NCI-H82 treated with DMSO at 0.1 percent for 48 hours (cell line): ENCODE measurements around the gene CIDEC.
"Not testable (repeated sequence)": the region's sequence is repeated elsewhere in the genome, so short reads cannot be mapped to it uniquely, and the experiment has no call there.

Source experiments
- DNase-seq: peaks from one replicate; lab custom pipeline; 2025; ENCODE audit not compliant: unreplicated experiment; lab: John Stamatoyannopoulos, UW

Gene CIDEC

GRCh38 chr3:9878700-9879099, 1.4 kb downstream of the CIDEC start:
- DNase-seq = no peak

- no peak for DNase-seq
Measured at GRCh38 chr3:9876991-9877390, 3.1 kb downstream of the CIDEC start.

GRCh38 chr3:9876255-9876654, 3.8 kb downstream of the CIDEC start:
- not testable (repeated sequence) for DNase-seq

- DNase-seq = no peak
Measured at GRCh38 chr3:9875448-9875847, 4.6 kb downstream of the CIDEC start.

GRCh38 chr3:9872067-9872466, 8.0 kb downstream of the CIDEC start:
- not testable (repeated sequence) for DNase-seq

GRCh38 chr3:9870978-9871377, 9.1 kb downstream of the CIDEC start:
- no peak for DNase-seq

GRCh38 chr3:9869955-9870354, 10.1 kb downstream of the CIDEC start:
- DNase-seq = no peak

- no peak for DNase-seq
Measured at GRCh38 chr3:9867106-9867505, 12.9 kb downstream of the CIDEC start.

- no peak for DNase-seq
Measured at GRCh38 chr3:9866639-9867038, 13.4 kb downstream of the CIDEC start.

- DNase-seq = not testable (repeated sequence)
Measured at GRCh38 chr3:9865125-9865637, 14.9 kb downstream of the CIDEC start.

- no peak for DNase-seq
Measured at GRCh38 chr3:9864200-9864927, 15.7 kb downstream of the CIDEC start.

GRCh38 chr3:9863058-9863772, 16.8 kb downstream of the CIDEC start:
- DNase-seq = no peak

GRCh38 chr3:9862391-9863057, 17.5 kb downstream of the CIDEC start:
- DNase-seq = no peak

- DNase-seq = no peak
Measured at GRCh38 chr3:9861626-9862130, 18.4 kb downstream of the CIDEC start.

GRCh38 chr3:9861201-9861600, 18.9 kb downstream of the CIDEC start:
- DNase-seq = no peak

GRCh38 chr3:9859530-9860025, 20.5 kb downstream of the CIDEC start:
- DNase-seq = no peak

GRCh38 chr3:9855594-9855993, 24.5 kb downstream of the CIDEC start:
- no peak for DNase-seq

GRCh38 chr3:9854291-9854940, 25.6 kb downstream of the CIDEC start:
- DNase-seq = peak; percentile 72

- no peak for DNase-seq
Measured at GRCh38 chr3:9852528-9852927, 27.5 kb downstream of the CIDEC start.

GRCh38 chr3:9851926-9852325, 28.1 kb downstream of the CIDEC start:
- DNase-seq = not testable (repeated sequence)

- DNase-seq = not testable (repeated sequence)
Measured at GRCh38 chr3:9851383-9851782, 28.7 kb downstream of the CIDEC start.
